Ovary (tissue), 3 donors: ENCODE data around the gene PDE1A.

ENCODE experiments used
- CTCF ChIP-seq, 3 donors: fragments of 450-650 bp in 2 of 3; fragments of 200-600 bp in 1 of 3; IDR thresholded peaks; one replicate each; pipeline versions ENCODE4 v1.5.1 to v1.8.0; 2016 to 2022; ENCODE audit warnings: antibody characterized with exemption in 3 of 3, mild to moderate bottlenecking in 1 of 3
- POLR2A ChIP-seq: fragments of 450-650 bp; IDR thresholded peaks from one replicate; pipeline ENCODE4 v1.6.1; 2017; ENCODE audit warnings: antibody characterized with exemption, mild to moderate bottlenecking, moderate library complexity
- donor health status: DM: no; HTN: no; CAD: no.

DNA sequence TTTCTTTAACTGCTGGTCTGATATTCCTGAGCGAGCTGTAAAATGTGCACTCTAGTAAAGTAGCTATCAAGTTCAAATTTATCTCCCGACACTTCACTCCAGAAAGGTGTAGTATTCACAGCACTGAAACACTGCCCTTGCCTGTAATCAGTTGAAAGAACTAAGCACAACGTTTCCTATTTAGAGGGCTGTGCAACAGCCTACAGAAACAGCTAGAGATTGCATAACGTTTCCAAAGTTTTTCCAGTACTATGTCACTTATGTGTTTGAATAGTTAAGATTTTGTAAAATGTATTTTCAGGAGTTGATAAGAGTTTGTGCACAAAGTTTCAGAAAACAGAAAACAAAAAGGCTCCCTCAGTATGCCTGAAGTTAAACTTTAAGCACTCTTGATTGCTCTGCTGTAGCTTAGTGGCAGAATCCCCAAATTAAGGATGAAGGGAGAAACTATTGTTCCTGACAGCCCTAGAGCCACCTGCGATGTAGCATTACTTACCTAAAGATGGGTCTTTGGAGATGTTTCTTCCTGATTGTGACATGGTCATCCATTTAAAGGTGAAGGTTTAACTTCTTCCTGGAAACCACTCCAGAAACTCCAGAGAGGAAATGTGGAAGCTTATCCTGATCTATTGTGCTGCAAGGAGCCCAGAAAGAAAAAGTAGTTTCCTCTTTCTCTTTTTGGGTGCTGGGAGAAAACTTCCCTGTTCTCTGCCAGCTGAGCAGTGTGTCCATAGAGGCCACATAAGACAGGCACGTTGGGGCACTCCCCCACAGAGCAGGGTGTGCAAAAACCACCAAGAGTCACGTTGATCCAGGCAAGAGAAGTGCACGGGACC is 536 bp downstream of the PDE1A start:
- TF ChIP-seq POLR2A (no peak), CTCF (IDR thresholded peaks at IDR 0.05) (no peak)
